HEK293 (cell line): ENCODE measurements around the gene FAM174B.

Experiments
- RBAK ChIP-seq: fragments of 450-650 bp; formaldehyde crosslinking; IDR thresholded peaks from 2 replicates; pipeline ENCODE4 v1.5.1; 2016; ENCODE audit warnings: missing biosample characterization, missing genetic modification characterization
- ZNF140 ChIP-seq: fragments of 450-650 bp; formaldehyde crosslinking; IDR thresholded peaks from 2 replicates; pipeline ENCODE4 v1.5.1; 2016; ENCODE audit warnings: missing biosample characterization, missing genetic modification characterization
- ZNF274 ChIP-seq, 2 experiments: fragments of 200-500 bp in 1 of 2; fragments of 450-650 bp in 1 of 2; sonication (Bioruptor generic) in 1 of 2; formaldehyde crosslinking in 1 of 2; IDR thresholded peaks; 2 replicates each; pipeline versions ENCODE4 v1.5.1 to v1.6.1; 2014 to 2016; ENCODE audit warnings: borderline replicate concordance in 1 of 2, inconsistent platforms in 1 of 2, low read length in 1 of 2, missing biosample characterization in 1 of 2, missing genetic modification characterization in 1 of 2
- TF ChIP-seq, protein P1 (sequence below): fragments of 450-650 bp; formaldehyde crosslinking; IDR thresholded peaks from 2 replicates; pipeline ENCODE4 v1.5.1; 2016; ENCODE audit warnings: missing biosample characterization, missing genetic modification characterization

- TF ChIP-seq ZNF274 (IDR thresholded peaks at IDR 0.05; ENCODE audit: low read length) (no peak), ZNF274 (tag by site-specific recombination; IDR thresholded peaks at IDR 0.05; ENCODE audit: borderline replicate concordance) (no peak), ZNF140 (tag by site-specific recombination) (no peak), RBAK (no peak)
- TF ChIP-seq, protein P1, sequence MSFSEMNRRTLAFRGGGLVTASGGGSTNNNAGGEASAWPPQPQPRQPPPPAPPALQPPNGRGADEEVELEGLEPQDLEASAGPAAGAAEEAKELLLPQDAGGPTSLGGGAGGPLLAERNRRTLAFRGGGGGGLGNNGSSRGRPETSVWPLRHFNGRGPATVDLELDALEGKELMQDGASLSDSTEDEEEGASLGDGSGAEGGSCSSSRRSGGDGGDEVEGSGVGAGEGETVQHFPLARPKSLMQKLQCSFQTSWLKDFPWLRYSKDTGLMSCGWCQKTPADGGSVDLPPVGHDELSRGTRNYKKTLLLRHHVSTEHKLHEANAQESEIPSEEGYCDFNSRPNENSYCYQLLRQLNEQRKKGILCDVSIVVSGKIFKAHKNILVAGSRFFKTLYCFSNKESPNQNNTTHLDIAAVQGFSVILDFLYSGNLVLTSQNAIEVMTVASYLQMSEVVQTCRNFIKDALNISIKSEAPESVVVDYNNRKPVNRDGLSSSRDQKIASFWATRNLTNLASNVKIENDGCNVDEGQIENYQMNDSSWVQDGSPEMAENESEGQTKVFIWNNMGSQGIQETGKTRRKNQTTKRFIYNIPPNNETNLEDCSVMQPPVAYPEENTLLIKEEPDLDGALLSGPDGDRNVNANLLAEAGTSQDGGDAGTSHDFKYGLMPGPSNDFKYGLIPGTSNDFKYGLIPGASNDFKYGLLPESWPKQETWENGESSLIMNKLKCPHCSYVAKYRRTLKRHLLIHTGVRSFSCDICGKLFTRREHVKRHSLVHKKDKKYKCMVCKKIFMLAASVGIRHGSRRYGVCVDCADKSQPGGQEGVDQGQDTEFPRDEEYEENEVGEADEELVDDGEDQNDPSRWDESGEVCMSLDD (tag by site-specific recombination): no peak
These were observed 10.4 kb downstream of the FAM174B start for GRCh38 chr15:92645051-92645631.
